GM19395 (cell line): ENCODE data around the gene HOPX.
"Not testable (repeated sequence)": the region's sequence is repeated elsewhere in the genome, so short reads cannot be mapped to it uniquely, and the experiment has no call there.

ENCODE experiments used
- ATAC-seq: cut with Tn5 transposase; IDR thresholded peaks from one replicate; pipeline ENCODE4 v1.9.1; 2021; ENCODE audit warnings: mild to moderate bottlenecking, moderate library complexity; ENCODE audit not compliant: unreplicated experiment

Gene HOPX

GRCh38 chr4:56689201-56689969 lies 8.3 kb upstream of the HOPX start:
- no peak for ATAC-seq

- no peak for ATAC-seq
Measured at GRCh38 chr4:56688094-56688647, 7.1 kb upstream of the HOPX start.

GRCh38 chr4:56686537-56687231 lies 5.6 kb upstream of the HOPX start:
- ATAC-seq: no peak

GRCh38 chr4:56684320-56685050 lies 3.4 kb upstream of the HOPX start:
- no peak for ATAC-seq

- no peak for ATAC-seq
Measured at GRCh38 chr4:56683455-56683854, 2.4 kb upstream of the HOPX start.

- no peak for ATAC-seq
Measured at GRCh38 chr4:56681853-56682525, 893 bp upstream of the HOPX start.

- no peak for ATAC-seq
Measured at GRCh38 chr4:56680266-56680665, 830 bp downstream of the HOPX start.

- ATAC-seq: no peak
Measured at GRCh38 chr4:56677711-56678110, 3.4 kb downstream of the HOPX start.

GRCh38 chr4:56674984-56675383 lies 6.1 kb downstream of the HOPX start:
- no peak for ATAC-seq

GRCh38 chr4:56671860-56672259 lies 9.2 kb downstream of the HOPX start:
- ATAC-seq: no peak

- ATAC-seq: no peak
Measured at GRCh38 chr4:56671373-56671772, 9.7 kb downstream of the HOPX start.

- no peak for ATAC-seq
Measured at GRCh38 chr4:56668267-56668666, 12.8 kb downstream of the HOPX start.

- not testable (repeated sequence) for ATAC-seq
Measured at GRCh38 chr4:56667396-56667795, 13.7 kb downstream of the HOPX start.

GRCh38 chr4:56666279-56666678 lies 14.8 kb downstream of the HOPX start:
- no peak for ATAC-seq

GRCh38 chr4:56665781-56666180 lies 15.3 kb downstream of the HOPX start:
- ATAC-seq: no peak

GRCh38 chr4:56662782-56663468 lies 18.2 kb downstream of the HOPX start:
- ATAC-seq: no peak

GRCh38 chr4:56659946-56660345 lies 21.1 kb downstream of the HOPX start:
- ATAC-seq: no peak

- ATAC-seq: no peak
Measured at GRCh38 chr4:56658528-56658927, 22.6 kb downstream of the HOPX start.

GRCh38 chr4:56657818-56658217 lies 23.3 kb downstream of the HOPX start:
- no peak for ATAC-seq

- no peak for ATAC-seq
Measured at GRCh38 chr4:56657128-56657527, 24.0 kb downstream of the HOPX start.

- ATAC-seq: no peak
Measured at GRCh38 chr4:56656346-56656643, 24.8 kb downstream of the HOPX start.
